T1000 (cell line): ENCODE measurements around the gene CTXND1.

Source experiments
- DNase-seq: peaks from one replicate; lab custom pipeline; 2025; ENCODE audit warnings: mixed read lengths; lab: John Stamatoyannopoulos, UW

Gene CTXND1

DNA sequence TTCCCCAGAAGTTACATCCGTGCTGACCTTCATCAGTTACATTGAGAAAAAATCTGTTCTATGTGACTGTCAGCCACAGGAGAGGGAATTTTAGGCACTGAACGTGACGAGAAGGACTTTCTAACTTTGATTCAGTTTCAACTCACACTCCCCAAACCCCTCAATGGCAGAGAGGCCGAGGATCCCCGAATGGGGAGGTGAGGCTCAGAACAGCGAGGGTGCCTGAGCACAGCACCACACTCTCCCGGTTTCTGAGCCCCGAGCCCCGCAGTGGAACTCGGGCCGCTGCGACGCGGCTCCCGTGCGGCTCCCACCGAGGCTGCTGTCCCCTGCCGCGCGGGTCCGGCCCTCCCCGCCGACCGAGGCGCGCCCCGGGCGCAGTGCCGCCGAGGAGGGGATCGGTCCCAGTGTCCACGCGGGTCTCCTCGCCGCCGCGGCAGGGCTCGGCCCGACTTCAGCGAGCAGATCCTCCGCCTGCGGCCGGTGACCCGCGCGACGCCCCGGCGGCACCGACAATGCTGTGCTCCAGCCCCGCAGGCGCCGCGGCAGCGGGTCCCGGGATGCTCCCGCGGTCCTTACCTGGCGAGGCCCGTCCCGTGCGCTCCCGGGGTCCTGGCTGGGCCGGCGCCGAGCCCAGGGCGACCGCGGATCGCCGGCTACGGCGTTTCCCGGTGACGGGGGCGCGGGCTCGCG lies 439 bp downstream of the CTXND1 start:
- no peak for DNase-seq

DNA sequence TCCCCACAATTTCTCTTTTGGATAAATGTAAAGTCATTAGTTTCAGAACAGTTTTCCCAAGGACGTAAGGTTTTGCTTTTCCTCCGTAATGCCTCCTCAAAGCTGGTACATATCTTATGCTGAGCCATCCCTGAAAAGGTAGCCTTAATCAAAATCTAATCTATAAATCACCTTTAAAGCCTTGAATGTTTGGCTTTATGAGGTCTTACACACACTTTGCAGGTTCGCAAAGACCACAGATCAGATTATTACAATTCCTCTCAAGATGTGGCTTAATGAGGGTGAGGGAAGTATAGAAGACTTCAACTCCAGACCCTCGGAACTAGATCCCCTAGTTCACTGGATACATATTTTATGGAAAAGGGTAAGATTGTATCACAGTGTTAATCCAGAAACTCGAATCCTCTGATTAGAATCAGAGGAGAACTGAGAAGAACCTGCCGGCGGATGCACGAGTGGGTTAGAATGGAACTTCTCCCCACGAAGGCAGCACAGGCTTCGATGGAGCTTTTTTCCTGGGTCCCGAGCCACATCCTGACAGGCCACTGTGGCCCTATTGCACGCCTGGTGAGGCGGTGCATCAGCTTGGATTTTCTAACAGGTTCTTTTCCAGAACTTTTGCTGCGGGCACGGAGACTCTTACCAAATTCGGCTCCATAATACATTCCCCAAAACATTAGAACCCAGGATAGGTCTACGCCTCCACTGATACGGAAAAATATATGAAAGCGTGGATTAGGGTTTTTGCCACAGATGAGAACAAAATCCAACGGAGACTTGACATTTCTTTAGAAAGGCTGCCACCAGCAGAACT lies 1.2 kb downstream of the CTXND1 start:
- DNase-seq, result no peak

GRCh38 chr15:80249973-80250372 lies 2.0 kb downstream of the CTXND1 start:
- no peak for DNase-seq

DNA sequence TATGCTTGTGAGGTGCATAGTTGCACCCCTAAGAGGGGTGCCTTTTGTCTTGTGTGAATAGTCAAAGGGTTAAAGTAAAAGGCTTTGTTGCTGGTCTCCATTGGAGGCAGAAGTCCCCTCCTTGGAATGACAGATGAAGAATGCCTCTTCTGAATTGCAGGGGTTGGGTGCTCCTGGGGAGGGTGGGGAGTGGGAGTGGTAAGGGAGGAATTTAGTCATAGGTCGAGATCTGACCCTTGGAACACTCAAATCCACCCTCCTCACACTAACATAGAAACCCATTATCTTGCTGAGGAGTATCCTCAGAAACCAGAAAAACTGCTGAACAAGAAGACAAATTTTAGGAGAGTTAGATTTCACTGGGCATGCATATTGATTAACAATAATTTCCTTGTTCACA lies 4.7 kb downstream of the CTXND1 start:
- no peak for DNase-seq

DNA sequence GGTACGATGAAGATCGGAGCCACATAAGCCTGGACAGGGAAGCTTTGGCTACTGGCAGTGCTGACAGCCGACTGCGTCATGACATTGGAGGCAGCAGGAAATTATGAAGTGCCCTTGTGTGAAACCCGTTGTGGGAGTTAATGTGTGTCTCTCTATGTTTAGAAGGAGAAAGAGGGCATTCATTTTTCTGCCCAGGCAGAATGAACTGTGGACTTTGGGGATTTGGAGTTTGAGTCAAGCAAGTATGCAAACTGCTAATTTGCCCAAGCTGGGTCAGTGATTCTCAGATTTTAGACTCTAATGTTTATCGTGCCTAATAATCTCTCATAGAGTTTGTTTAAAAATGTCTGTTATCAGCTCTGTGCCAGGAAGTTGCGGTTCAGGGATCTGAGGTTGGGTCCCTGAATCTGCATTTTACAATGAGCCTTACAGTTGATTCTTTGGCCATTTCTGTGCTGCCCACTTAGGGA lies 5.6 kb downstream of the CTXND1 start:
- no peak for DNase-seq

DNA sequence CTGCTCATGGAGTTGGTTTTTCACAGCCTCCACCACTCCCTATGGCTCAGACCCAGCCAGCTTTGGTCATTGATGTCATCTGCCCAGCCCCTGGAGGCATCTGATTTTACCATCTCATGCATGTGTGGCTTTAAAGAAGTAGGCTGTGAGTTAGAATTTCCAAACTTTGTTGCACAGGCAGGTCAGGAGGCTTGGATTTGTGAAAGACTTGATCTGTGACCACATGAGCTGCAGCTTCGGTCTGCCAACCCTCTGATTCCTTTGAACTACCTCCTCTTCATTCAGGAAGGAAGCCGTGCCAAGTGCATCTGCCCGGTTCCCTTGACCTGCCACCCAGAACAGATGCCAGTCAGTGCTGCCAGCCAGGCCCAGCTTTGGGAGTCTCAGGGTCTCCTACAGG lies 9.2 kb downstream of the CTXND1 start:
- DNase-seq, result no peak

- DNase-seq, result no peak
Measured at GRCh38 chr15:80242132-80242769, 9.8 kb downstream of the CTXND1 start.

DNA sequence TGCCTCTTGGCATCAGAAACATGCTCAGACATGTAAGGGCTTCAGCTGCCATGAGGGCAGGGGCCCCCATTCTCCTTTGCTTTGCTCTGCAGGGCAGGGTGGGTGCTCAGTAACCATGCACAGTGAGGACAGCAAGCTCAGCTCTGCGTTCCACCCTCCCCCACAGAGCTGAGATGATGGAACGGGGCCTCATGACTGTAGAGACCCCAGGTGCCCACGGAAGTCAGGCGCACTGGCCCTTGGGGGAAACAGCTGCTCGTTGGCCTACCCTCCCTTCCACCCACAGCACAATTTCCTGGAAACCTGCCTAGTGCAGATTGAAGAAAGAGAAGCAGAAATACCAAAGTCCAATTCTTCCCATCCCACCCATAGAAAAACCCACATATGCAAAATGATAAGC lies 10.5 kb downstream of the CTXND1 start:
- DNase-seq, result no peak

DNA sequence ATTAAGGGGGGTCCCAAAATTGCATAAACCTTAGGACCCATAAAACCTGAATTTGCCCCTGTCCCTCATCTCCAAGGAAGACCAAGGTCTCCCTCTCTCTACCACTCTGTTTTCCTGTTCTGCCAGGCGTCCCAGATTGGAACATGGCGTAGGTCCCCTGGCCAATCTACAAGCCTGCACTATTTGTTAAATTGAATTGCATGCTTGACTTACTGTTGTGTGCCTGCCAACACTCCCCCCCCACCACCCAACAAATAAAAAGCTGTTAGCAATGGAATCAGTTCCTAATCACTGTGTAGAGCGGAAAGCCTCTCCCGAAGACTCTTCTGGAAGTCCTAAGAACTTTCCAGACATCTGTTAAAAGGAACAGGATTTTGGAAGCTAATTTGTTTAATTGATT lies 11.7 kb downstream of the CTXND1 start:
- DNase-seq, result no peak

GRCh38 chr15:80234883-80235282 lies 17.1 kb downstream of the CTXND1 start:
- no peak for DNase-seq

DNA sequence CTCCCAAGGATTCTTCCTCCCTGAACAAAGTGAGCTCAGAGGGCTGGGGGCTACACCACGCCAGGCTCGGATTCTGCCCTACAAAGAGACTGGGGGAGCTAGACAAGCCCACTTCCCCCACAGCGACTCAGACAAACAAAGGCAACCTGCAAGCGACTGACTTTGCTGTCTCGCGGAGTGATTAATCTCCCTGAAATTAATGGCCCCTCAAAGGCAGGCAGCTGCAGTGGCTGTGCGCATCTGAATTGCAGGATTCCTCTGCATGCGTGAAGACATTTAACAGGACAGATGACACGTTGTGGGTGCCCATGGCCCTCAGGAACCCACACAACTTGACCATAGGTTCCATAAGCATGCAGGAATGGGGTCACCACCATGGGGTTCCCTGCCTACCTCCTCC lies 18.4 kb downstream of the CTXND1 start:
- DNase-seq, result no peak

- DNase-seq, result no peak
Measured at GRCh38 chr15:80231371-80231770, 20.6 kb downstream of the CTXND1 start.

DNA sequence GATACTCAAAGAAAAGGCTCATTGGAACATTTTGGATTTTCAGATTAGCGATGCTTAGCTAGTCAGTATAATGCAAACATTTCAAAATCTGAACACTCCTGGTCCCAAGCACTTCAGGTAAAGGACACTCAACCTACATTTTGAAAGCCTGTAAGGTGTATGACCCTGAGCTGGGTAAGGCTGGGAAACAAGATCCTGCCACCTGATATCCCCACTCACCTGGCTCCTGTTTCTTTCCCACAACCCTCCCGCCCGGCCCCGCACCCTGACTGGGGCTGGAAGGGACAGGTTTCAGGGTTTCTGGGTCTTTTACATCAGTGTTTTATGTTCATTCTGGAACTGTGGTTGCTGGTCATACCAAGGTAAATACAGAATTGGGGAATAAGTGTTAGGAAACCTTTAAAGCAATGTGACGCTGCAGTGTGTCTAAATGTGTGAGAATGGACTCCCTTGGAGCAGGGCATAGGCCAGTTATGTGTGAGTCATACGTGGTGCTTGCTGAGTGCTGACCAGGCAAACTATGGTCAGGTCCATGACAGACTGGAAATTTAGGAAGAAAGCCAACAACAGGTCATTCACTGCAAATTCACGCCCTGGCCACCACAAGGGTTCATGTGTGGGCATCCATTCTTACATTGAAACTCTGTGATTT lies 22.9 kb downstream of the CTXND1 start:
- no peak for DNase-seq

DNA sequence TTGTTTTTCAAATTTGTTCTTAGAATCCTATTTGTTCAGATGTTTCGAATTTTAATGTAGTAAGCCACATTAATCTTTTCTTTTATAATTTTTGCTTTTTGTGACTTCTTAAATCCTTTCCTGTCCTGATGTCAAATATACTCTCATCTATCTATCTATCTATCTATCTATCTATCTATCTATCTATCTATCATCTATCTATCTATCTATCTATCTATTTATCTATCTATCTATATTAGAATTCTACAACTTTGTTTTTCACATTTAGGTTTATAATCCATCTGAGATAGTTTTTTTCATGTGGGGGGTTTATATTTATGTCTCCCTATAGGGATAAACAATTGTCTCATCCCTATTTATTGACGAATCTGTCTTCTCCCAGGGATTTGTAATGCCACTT lies 32.1 kb downstream of the CTXND1 start:
- DNase-seq, result no peak

DNA sequence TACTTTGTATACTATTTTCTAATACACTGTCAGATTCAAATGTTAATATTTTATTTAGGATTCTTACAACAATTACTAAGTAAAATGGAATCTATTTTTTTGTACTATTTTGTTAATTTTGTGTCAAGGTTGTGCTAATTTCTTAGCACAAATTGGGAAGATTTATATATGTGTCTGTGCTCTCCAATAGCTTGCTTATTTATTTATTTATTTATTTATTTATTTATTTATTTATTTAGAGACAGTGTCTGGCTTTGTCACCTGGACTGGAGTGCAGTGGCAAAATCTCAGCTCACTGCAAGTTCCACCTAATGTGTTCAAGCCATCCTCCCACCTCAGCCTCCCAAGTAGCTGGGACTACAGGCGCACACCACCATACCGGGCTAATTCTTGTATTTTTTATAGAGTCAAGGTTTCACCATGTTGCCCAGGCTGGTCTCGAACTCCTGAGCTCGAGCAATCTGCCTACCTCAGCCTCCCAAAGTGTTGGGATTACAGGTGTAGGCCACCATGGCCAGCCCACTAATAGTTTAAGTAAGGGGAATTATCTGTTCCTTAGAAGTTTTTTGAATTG lies 34.6 kb downstream of the CTXND1 start:
- no peak for DNase-seq

- no peak for DNase-seq
Measured at GRCh38 chr15:80216911-80217310, 35.1 kb downstream of the CTXND1 start.

- no peak for DNase-seq
Measured at GRCh38 chr15:80216141-80216540, 35.9 kb downstream of the CTXND1 start.

DNA sequence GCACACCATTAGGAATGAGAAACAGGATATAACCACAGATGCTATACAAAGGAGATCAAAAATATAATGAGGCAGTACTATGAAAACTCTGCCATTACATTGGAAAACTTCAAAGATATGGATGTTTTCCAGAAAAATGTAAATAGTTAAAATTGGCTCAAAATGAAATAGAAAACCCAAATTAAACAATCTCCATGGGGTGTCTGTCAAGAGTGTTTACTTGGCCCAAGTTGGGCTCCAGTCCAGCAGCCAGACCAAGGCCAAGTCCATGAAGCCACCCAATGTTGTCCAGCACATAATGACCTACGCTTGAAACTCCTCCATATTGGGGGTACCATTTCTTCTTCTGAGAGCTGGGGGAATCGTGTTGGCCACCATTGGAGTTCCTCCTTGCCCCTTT lies 37.1 kb downstream of the CTXND1 start:
- no peak for DNase-seq

DNA sequence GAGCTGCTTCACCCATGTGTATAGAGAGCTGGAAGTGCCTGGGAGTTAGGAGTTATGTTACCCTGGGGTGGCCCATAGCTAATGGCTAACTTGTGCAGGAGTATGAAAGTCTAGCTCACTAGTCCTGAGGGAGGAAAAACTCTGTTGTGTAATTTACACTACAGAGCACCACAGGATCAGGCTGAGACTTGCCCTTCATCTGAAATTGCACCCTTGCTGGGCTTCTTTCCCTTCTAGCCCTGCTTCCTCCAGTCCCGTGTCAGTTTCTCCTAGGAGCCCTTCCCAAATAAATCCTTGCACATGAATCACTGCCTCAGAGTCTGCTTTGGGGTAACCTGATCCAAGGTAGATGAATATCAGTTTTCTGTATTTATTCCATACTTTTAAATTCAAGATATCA lies 40.0 kb downstream of the CTXND1 start:
- no peak for DNase-seq

DNA sequence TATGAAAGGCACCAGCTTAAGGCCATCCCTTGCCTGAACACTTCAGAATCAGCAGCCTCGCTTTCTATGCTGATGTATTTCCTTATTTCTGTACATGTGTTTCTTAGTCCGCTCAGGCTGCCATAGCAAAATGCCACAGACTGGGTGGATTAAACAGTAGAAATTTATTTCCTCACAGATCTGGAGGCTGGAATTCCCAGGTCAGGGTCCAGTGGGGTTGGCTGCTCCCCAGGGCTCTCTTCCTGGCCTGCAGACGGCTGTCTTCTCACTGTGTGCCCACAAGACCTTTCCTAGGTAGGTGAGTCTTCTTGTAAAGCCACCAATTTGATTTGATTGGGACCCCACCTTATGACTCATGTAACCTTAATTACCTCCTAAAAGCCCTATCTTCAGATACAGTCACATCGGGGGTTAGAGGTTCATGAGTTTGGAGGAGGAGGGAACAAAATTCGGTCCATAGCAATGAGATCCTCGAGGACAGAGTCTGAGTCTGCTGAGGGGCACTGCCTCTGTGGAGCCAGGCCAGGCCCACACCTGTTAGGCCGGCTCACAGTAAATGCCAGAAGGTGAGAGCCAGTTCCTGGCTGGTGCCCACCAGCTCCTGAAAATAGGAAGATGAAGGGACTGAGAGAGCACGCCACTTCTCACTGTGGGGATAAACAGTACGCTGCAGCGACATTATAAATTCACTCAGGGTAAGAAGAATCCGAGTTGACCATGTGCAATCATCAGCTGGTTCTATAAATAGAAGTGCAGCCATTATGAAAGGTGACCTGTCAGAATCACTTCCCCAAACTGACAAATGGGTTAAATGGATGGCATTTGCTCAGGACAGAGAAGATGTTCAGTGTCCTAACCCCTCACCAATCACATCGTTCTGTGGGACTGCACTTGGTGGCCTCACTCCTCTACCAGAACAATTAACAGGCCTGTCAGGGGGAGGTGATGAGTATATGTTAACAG lies 41.1 kb downstream of the CTXND1 start:
- no peak for DNase-seq
